Right lobe of liver (tissue), 6 donors: ENCODE data around the gene RCCD1. TPM values are rescaled to one million over a fixed set of nuclear protein-coding genes. Genes with fewer than 3 reads are reported as not detected.

Experiments used
- ATAC-seq, 4 donors: fragments of 200-7000 bp; cut with Tn5 transposase; one replicate each; pipeline ENCODE4 v1.9.1; 2020; ENCODE audit warnings: mild to moderate bottlenecking in 4 of 4, moderate library complexity in 4 of 4
- DNase-seq, 3 donors: peaks; one replicate each; pipeline ENCODE4 v3.0.0-alpha.2; 2020
- H3K27ac ChIP-seq, 3 donors: fragments of 200-600 bp; one replicate each; pipeline ENCODE4 v1.8.0; 2022
- H3K27me3 ChIP-seq, 2 donors: fragments of 200-600 bp; one replicate each; pipeline ENCODE4 v1.8.0; 2022
- H3K36me3 ChIP-seq, 4 donors: fragments of 200-600 bp; sonication (generic) in 1 of 4; one replicate each; pipeline versions ENCODE4 v1.5.1 to v1.8.0; 2017 to 2022; ENCODE audit warnings: control low read depth in 1 of 4
- H3K4me1 ChIP-seq, 4 donors: fragments of 200-600 bp; sonication (generic) in 1 of 4; one replicate each; pipeline versions ENCODE4 v1.5.1 to v1.8.0; 2017 to 2022; ENCODE audit warnings: control low read depth in 1 of 4
- H3K4me3 ChIP-seq, 3 donors: fragments of 200-600 bp; one replicate each; pipeline ENCODE4 v1.8.0; 2022
- H3K9me3 ChIP-seq, 4 donors: fragments of 200-600 bp; sonication (generic) in 1 of 4; one replicate each; pipeline versions ENCODE4 v1.5.1 to v1.8.0; 2017 to 2022; ENCODE audit warnings: control low read depth in 1 of 4
- POLR2A ChIP-seq: fragments of 450-650 bp; IDR thresholded peaks from one replicate; pipeline ENCODE4 v1.6.1; 2017; ENCODE audit warnings: antibody characterized with exemption, mild to moderate bottlenecking
- WGBS: methylation state at CpG from one replicate; pipeline ENCODE4 v1.1.6; 2018; ENCODE audit warnings: low coverage, low lambda C conversion rate; ENCODE audit not compliant: insufficient coverage; ENCODE audit errors: missing lambda C conversion rate; 5-methylcytosine and 5-hydroxymethylcytosine counted together
- intact Hi-C, 2 donors: fragments of 100-400 bp; cut with DNase I; formaldehyde crosslinking; loops; one replicate each; pipeline versions ENCODE4 v1.11.2 to v1.14.1; 2022
- total RNA-seq, 6 experiments: library from RNA; depleted of rRNA in 2 of 6; stranded (reverse); fragments of >200 nt in 2 of 6; fragmentation: NEBNext Ultra II Directional in 3 of 6; extraction: Animal tissue kit (Norgen Biotek cat#: 25700) in 3 of 6; gene quantifications; one replicate each; pipeline versions ENCODE4 v1.1.0 to v1.2.4, GENCODE V29; 2016 to 2023
- TF ChIP-seq, protein P1 (sequence below), 4 donors: fragments of 200-600 bp in 3 of 4; fragments of 450-650 bp in 1 of 4; IDR thresholded peaks; one replicate each; pipeline versions ENCODE4 v1.5.1 to v1.8.0; 2016 to 2022; ENCODE audit warnings: antibody characterized with exemption in 4 of 4, mild to moderate bottlenecking in 2 of 4
- donor health status: DM: no; HTN: yes; CAD: no.
- donor health status: DM: no; HTN: no; CAD: no.
- donor health status: DM: no; HTN: no; CAD: no.
- donor health status: DM: no; HTN: yes; CAD: no.
- donor health status: DM: no; HTN: yes; CAD: no.

The RCCD1 gene
- total RNA-seq, 6 experiments from 2014 or later, result 4.8 to 7.9 (median 6.6) TPM

DNA sequence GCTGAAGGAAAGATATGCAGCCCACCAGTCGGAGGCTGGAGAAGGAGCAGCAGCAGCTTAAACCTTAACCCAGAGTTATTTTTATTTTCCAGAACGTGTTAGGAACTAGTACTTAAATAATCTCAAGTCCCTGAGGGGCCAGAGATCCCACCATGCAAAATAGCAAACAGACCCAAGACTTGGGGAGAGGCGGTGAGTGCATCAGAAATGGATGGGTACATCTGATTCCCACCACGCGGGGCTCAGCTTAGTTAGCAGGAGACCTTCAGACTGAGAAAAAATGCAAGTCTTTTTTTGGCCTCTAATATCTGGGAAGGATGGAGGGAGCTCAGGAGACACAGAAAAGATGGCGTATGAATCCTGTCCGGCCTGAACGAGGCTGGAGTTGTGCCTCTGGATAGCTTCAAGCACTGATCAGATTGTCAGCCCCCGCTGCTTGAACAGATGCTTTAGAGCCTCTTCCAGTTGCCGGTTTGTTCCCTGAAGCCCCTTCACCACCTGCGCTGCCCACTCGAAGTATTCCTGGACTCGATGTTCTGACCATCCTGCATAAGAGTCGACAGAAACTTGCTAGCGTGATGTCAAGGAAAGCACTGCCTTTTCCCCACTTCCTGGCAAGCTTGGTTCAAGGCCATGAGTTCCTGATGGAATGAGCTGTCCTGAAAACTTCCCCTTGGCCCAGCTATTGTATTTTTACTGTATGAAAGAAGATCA lies 23.7 kb upstream of the RCCD1 start:
- Histone ChIP-seq H3K9me3 (no peaks in the 10 kb centered on the region), H3K4me1 (peaks cover 0 to 35% (median 6%) of the 10 kb centered on the region in 4 donors), H3K4me3 (peak overlapping the region; percentile 71 to 88 (median 88)), H3K36me3 (no peaks in the 10 kb centered on the region), H3K27me3 (no peaks in the 10 kb centered on the region), H3K27ac (peak overlapping the region; percentile 93 to 96 (median 93))
- intact Hi-C loops, result no loop called here
- DNase-seq (no peak), ATAC-seq (no peak)
- TF ChIP-seq, protein P1, sequence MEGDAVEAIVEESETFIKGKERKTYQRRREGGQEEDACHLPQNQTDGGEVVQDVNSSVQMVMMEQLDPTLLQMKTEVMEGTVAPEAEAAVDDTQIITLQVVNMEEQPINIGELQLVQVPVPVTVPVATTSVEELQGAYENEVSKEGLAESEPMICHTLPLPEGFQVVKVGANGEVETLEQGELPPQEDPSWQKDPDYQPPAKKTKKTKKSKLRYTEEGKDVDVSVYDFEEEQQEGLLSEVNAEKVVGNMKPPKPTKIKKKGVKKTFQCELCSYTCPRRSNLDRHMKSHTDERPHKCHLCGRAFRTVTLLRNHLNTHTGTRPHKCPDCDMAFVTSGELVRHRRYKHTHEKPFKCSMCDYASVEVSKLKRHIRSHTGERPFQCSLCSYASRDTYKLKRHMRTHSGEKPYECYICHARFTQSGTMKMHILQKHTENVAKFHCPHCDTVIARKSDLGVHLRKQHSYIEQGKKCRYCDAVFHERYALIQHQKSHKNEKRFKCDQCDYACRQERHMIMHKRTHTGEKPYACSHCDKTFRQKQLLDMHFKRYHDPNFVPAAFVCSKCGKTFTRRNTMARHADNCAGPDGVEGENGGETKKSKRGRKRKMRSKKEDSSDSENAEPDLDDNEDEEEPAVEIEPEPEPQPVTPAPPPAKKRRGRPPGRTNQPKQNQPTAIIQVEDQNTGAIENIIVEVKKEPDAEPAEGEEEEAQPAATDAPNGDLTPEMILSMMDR (IDR thresholded peaks at IDR 0.05), result no peak
- TF ChIP-seq POLR2A, result no peak
- 57% methylated on average over 13 of the region's 15 CpGs for WGBS

DNA sequence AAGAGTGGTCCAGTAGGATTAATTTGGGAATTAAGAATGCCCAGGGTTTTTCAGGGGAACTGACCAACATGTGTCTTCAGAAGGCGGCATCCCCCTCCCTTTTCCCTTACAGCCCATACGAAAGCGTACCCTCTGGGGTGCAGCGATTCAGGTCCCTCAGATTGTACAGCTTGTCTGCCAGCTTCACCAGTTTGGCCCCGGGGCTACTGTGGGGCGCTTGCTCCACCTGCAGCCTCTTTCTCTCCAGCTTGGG lies 23.2 kb upstream of the RCCD1 start:
- peak overlapping the region; percentile 93 to 96 (median 93) for H3K27ac ChIP-seq
- no peak for ATAC-seq
- 42% methylated on average over 2 of the region's 6 CpGs for WGBS
- H3K9me3 ChIP-seq, result no peaks in the 10 kb centered on the region
- no peaks in the 10 kb centered on the region for H3K27me3 ChIP-seq
- TF ChIP-seq, protein P1 (IDR thresholded peaks at IDR 0.05), result no peak
- TF ChIP-seq POLR2A, result peak; percentile 38
- intact Hi-C loops, result no loop called here
- H3K36me3 ChIP-seq, result no peaks in the 10 kb centered on the region
- H3K4me1 ChIP-seq, result peaks cover 0 to 37% (median 6%) of the 10 kb centered on the region in 4 donors
- peak overlapping the region; percentile 81 to 88 (median 88) for H3K4me3 ChIP-seq
- DNase-seq, result no peak

DNA sequence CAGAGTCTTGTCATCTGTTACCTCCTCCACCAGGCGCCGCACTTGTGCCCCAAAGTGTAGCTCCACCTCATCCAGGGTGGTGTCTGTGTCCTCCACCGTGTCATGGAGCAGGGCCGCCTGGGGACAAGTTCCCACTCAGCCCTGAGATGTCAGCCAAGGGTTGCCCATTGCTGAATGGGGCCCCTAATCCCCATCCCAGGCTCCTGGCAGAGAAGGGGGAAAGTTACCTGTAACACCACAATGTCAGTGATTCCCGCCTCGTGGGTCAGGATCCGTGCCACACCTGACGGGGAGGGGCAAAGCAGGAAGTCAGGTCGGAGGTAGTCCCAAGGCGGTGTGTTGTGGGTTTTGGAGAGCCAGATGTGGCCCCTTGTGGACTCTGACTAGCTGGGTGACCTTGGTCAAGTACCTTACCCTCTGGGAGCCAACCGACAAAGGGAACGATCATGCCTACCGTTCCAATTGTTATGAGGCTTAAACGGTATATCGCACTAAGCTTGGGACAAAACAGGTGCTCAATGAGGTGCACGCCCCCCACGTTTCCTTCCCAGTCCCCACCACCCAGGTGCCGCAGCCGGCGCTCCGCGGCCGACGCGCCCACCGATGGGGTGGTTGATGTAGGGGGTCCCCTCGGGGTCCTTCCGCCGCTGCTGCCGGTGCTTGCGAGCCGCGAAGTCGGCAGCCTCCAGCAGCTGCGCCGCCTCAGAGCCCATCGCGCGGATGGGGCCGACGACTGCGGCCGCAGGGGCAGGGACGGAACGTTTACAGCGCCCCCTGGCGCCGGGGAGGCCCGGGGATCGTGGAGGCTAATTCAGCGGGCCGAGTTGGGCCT lies 22.6 kb upstream of the RCCD1 start, which contains the start of gene HDDC3:
Gene HDDC3 (minus strand): TSS at position 722 of the 832 bp plus-strand sequence. CDS start 9 bp downstream, at position 713.
- no peaks in the 10 kb centered on the region for H3K9me3 ChIP-seq
- H3K4me3 ChIP-seq, result peak within 1 kb of the TSS; percentile 81 to 88 (median 88)
- H3K36me3 ChIP-seq, result no peaks in the 10 kb centered on the region
- peak; percentile 73 for TF ChIP-seq POLR2A
- TF ChIP-seq, protein P1 (IDR thresholded peaks at IDR 0.05), result peak; percentile 94 to 98 (median 98)
- intact Hi-C loops, result no loop called here
- no peaks in the 10 kb centered on the region for H3K27me3 ChIP-seq
- DNase-seq, result peak; percentile 93
- H3K4me1 ChIP-seq, result peaks cover 0 to 37% (median 6%) of the 10 kb centered on the region in 4 donors
- peak within 1 kb of the TSS; percentile 93 to 96 (median 93) for H3K27ac ChIP-seq
- WGBS, result 1% methylated on average over 10 of the region's 52 CpGs
- ATAC-seq, result peak; percentile 56 to 73 (median 66)

DNA sequence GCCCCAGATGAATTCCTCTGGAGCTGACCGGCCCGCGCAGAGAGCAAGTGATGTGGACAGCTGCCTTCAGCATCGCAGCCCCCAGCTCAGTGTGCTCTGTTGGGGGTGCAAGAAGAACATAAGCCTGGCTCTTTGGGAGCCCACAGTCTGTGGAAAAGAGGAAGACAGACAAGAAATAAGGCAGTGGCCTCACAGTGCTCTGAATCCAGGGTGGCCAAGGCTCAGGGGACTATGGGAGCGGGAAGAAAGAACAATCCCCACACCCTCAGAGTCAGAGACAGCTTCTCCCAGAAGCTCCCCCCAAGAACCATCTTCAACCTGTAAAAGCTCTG lies 22.1 kb upstream of the RCCD1 start:
- WGBS, result no CpG with 5 or more reads among the region's 5 CpGs
- Histone ChIP-seq H3K4me1 (peaks cover 0 to 37% (median 6%) of the 10 kb centered on the region in 4 donors), H3K36me3 (no peaks in the 10 kb centered on the region), H3K4me3 (peak overlapping the region; percentile 81 to 88 (median 88)), H3K27ac (peak overlapping the region; percentile 93 to 96 (median 93)), H3K27me3 (no peaks in the 10 kb centered on the region), H3K9me3 (no peaks in the 10 kb centered on the region)
- no peak for DNase-seq
- no peak for ATAC-seq
- intact Hi-C loops, result no loop called here
- no peak for TF ChIP-seq POLR2A
- TF ChIP-seq, protein P1 (IDR thresholded peaks at IDR 0.05), result no peak
